RPMI8226 (cell line): ENCODE data around the gene ANK3.
"Not testable (repeated sequence)": the region's sequence is repeated elsewhere in the genome, so short reads cannot be mapped to it uniquely, and the experiment has no call there.

Source experiments
- DNase-seq: peaks from one replicate; pipeline ENCODE4 v3.0.0-alpha.2; 2015

The ANK3 gene

DNA sequence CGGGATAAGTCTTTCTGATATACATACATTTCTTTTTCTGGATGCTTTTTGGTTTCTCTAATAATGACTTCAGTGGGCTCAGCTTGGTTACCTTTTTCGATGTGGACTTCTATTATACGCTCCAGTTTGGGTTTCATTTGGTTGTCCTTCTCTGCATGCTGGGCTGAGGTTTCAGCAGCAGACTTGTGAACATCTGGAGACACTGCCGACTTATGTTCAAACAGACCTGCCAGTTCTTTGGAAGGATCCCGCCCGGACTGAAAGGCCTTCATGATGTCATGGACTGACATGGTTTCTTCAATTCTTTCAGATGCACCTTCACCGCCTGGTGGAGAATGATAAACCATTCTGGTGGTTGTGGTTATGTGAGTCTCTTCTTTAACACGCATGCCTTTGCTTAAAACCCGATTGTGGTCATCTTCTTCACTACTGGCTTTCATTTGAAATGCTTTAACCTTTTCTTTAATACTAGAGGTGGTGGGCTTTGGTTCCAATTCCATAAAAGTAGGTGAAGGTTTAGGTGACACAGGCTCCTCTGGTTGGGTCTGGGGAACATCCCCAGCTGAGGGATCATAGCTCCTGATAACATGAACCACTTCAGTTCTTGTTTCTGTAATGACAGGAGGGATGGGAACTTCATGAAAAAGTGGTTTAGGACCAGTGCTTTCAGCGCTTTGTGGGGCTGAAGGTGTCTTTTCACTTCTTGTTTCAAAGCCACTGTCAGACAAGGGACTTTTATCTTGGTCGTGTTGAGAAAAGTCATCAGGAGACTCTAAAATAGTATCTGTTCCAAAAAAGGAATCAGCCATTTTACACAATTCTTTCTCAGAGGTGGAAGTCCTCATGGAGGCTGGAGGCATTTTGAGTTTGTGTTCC, 315.7 kb downstream of the ANK3 start:
- DNase-seq, result no peak

- DNase-seq, result no peak
Measured at GRCh38 chr10:60073397-60073780, 316.3 kb downstream of the ANK3 start.

GRCh38 chr10:60069311-60069710, 320.4 kb downstream of the ANK3 start:
- DNase-seq, result no peak

GRCh38 chr10:60050366-60050765, 339.3 kb downstream of the ANK3 start:
- DNase-seq, result no peak

- DNase-seq, result no peak
Measured at GRCh38 chr10:60048091-60048501, 341.6 kb downstream of the ANK3 start.

GRCh38 chr10:60045571-60045970, 344.1 kb downstream of the ANK3 start:
- no peak for DNase-seq

DNA sequence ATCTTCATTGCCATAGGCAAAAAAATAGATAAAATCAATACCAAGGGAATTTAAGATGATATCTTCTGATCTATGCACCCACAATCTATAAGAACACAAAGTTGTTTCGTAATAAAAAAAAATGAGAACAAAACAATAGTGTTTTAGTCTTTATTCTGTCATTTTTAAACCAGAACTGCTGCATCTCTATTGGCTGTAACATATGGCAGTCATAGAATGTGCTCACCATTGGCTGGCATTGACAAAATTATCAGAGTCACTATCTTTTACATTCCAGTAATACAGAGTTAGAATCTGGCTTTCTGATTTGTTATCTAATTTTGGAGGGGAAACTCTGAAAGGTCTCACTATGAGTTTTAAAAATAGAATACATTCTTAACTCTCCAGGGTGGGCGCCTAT, 344.7 kb downstream of the ANK3 start:
- DNase-seq, result no peak

GRCh38 chr10:60044242-60044641, 345.4 kb downstream of the ANK3 start:
- no peak for DNase-seq

GRCh38 chr10:60043561-60044241, 346.0 kb downstream of the ANK3 start:
- no peak for DNase-seq

- DNase-seq, result no peak
Measured at GRCh38 chr10:60042914-60043313, 346.8 kb downstream of the ANK3 start.

DNA sequence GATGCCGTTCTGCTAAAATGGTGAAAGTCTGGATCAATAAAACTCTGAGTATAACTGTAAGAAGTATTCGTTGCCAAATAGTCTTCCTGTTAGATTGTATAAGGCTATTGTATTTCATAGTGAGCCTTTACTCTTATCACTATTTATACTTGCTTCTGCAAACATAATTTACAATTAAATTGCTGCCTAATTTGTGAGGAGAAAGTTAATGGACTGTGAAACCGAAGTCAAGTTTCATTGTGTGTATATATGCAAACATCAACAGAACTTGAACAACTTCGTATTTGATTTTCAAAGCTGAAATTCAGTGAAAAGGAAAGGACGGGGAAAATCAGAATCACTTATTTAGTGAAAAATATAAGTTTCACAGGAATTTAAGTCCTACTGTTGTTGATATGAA, 347.4 kb downstream of the ANK3 start:
- DNase-seq, result no peak

DNA sequence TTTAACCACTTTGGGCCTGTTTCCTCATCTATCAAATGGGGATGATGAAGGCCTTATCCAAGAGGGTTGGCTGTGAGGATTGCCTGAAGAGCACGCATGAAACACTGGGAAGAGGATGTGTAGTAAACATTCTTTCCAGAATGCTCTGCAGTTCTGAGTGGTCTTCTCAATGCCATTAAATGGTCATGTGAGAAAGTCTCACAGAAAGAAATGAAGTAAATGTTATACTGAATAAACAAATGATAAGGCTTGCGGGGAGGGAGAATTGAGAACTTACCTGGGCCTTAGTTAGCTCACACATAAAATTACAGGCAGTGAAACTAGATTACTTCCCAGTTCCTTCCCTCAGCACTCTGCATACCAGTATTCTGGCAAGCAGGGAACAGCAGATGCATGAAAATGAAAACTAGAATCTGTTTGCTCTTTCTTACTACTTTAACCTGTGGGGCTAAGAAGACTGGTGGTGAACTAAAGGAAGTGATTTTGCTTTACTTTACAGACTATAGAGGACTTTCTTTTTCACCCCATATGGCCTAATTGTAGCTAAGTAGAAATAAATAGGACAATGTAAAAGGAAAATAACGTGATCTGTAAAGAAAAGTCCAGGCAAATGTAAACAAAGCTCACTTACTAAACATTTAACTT, 348.1 kb downstream of the ANK3 start:
- DNase-seq, result no peak

- no peak for DNase-seq
Measured at GRCh38 chr10:60040014-60040662, 349.5 kb downstream of the ANK3 start.

DNA sequence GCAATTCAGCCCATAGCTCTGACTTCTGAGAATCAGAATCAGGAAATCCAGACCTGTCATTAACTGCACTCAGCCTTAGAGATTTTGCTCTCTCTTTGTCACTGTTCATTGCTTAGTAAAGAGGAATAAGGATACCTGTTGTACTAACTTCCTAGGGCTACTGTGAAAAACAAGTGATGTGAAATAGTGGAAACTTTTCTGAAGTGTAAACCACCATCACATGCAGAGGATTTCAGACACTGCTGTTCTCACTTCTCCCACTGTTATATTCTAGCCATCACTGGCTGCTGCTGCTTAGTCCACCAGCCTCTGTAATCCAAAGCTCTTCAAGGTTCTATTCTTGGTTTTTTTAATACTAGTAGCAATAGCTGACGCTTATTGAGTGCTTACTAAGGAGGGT, 353.7 kb downstream of the ANK3 start:
- DNase-seq, result no peak

DNA sequence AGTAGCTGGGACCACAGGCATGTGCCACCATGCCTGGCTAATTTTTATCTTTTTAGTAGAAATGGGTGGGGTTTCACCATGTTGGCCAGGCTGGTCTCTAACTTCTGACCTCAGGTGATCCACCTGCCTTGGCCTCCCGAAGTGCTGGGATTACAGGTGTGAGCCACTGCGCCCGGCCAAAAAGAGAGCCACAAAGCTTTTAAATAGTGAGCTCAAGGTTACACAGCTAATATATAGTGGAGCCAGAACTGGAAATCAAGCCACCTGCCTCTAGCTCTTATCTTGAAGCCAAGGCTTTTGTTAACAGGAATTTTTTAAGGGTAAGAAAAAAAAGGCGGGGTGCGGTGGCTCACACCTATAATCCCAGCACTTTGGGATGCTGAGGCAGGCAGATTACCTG, 354.3 kb downstream of the ANK3 start:
- not testable (repeated sequence) for DNase-seq

DNA sequence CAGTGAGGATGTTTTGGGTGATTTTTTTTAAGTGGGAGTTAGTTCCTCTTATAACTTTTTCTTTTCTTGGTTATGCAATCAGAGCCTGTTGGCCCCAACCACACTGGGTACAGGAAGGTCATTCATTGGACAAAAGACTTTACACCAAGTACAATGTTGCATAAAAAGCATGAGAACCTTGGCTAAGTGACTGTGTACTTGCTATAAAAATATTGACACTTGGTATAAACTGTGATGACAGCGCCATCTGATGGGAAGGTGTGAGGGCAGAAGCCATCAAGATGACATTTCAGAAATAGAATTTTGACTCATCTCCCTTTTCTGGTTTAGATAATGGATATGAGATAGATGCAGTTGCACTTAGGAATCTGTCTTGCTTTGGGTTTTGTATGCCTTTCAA, 357.0 kb downstream of the ANK3 start:
- DNase-seq, result peak; percentile 50

DNA sequence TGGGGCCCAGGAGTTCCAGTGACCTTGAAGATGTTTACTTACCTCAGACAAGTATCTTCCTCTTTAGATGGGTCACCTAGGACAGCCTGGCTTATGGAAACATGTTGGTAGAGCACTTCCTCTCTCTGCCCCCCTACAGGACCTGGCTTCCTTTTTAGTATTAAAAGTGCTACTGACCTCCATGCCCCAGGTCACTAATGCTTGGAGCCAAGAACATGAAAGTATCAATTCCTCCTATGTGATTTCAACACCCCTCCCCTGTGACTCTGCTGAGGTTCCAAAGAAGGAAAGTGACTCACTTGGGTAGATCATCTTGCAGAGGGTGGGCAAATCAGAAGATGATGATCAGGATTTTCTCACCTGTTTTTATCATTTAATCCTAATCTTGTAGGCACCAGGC, 358.0 kb downstream of the ANK3 start:
- peak; percentile 53 for DNase-seq

DNA sequence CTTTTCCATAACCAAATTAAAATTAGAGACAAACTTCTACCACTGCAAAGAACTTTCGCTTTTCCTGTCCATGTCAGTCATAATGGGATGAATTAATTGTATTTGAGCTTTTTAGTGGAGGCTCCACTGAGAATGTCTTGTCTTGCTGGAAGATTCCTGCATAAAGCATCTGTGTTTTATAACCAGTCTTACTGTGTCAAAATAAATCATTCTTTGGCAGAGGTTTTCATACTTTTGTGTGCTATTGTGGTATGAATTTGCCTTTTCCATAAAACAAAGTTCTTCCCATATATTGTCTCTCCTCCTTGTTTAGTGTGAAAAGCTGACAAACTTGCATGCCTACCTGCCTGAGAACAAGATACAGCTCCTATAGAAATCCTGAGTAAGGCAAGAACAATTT, 358.5 kb downstream of the ANK3 start:
- DNase-seq, result no peak

DNA sequence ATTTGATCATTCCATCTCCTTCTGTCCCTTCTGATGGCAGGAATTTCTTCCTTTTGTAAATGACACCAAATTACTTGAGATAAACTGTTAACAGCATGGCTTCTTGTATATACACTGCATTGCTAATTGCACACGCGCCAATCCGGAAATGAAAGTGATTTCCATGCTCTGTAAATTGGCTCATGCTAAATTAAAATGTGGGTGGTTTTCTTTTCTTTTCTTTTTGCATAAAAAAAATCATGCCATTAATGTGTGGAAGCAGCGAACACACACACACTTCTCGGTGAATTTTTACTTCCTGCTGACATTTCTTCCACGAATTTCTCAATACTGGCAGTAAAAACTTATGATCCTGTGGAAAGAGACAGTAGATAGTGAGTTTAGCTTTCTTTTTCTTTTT, 360.2 kb downstream of the ANK3 start:
- DNase-seq, result no peak

DNA sequence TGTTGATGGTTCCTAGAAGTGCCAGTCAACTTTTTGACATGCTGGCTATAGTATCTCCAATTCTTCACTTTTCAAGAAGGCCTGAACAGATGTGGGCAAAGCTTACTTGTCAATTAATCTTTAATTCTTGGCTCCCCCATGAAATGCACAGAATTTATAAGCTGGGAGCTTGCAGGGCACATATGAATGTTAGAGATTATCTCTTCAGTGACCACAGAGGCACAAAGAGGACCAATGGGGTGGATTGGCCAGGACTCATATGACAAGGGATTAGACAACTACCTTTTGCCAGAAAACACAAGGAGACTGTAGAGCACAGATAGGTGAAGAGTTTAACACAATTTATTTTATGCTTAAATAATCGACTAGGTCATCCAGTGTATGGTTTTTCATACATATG, 361.6 kb downstream of the ANK3 start:
- no peak for DNase-seq

GRCh38 chr10:60025279-60025678, 364.4 kb downstream of the ANK3 start:
- no peak for DNase-seq

DNA sequence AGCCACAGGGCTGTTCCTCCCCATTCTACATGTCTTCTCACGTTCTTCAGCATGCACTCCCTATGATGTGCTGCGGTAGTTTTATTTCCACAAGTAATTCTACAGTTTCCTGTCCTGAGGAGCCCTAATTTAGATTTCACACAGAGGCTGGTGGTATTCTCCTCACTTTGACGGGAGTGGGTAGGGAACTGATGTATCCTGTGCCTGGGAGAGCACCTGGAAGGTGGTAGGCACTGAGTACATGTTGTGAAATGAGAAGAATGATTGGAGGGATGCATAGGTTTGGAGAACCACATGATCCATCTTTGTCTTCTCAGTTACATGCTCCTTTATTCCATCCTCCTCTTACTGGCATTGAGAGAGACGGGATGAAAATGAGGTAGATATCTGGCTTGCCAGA, 365.2 kb downstream of the ANK3 start:
- DNase-seq, result no peak

- DNase-seq, result no peak
Measured at GRCh38 chr10:60023155-60023877, 366.4 kb downstream of the ANK3 start.
